Gastroesophageal sphincter (tissue), 3 donors: ENCODE results near the gene PRSS56.

Source experiments
- EP300 ChIP-seq: sonication (generic); formaldehyde crosslinking; IDR thresholded peaks from one replicate; pipeline ENCODE4 v1.6.1; 2017; ENCODE audit warnings: antibody characterized with exemption, mild to moderate bottlenecking
- POLR2A ChIP-seq, 2 donors: fragments of 450-650 bp; IDR thresholded peaks; one replicate each; pipeline ENCODE4 v1.6.1; 2017; ENCODE audit warnings: antibody characterized with exemption in 2 of 2, mild to moderate bottlenecking in 2 of 2, moderate library complexity in 1 of 2
- POLR2AphosphoS5 ChIP-seq: sonication (generic); formaldehyde crosslinking; IDR thresholded peaks from one replicate; pipeline ENCODE4 v1.6.1; 2017; ENCODE audit warnings: antibody characterized with exemption
- TF ChIP-seq, protein P1 (sequence below), 4 experiments: fragments of 200-600 bp in 2 of 4; fragments of 450-650 bp in 2 of 4; sonication (generic) in 1 of 4; IDR thresholded peaks; one replicate each; pipeline ENCODE4 v1.5.1; 2017 to 2019; ENCODE audit warnings: antibody characterized with exemption in 4 of 4, mild to moderate bottlenecking in 2 of 4, moderate library complexity in 2 of 4

GRCh38 chr2:232522623-232523401 lies 2.6 kb downstream of the PRSS56 start:
- TF ChIP-seq POLR2AphosphoS5, result no peak
- TF ChIP-seq, protein P1, sequence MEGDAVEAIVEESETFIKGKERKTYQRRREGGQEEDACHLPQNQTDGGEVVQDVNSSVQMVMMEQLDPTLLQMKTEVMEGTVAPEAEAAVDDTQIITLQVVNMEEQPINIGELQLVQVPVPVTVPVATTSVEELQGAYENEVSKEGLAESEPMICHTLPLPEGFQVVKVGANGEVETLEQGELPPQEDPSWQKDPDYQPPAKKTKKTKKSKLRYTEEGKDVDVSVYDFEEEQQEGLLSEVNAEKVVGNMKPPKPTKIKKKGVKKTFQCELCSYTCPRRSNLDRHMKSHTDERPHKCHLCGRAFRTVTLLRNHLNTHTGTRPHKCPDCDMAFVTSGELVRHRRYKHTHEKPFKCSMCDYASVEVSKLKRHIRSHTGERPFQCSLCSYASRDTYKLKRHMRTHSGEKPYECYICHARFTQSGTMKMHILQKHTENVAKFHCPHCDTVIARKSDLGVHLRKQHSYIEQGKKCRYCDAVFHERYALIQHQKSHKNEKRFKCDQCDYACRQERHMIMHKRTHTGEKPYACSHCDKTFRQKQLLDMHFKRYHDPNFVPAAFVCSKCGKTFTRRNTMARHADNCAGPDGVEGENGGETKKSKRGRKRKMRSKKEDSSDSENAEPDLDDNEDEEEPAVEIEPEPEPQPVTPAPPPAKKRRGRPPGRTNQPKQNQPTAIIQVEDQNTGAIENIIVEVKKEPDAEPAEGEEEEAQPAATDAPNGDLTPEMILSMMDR (IDR thresholded peaks at IDR 0.05), result no peak
- TF ChIP-seq EP300, result no peak
- TF ChIP-seq POLR2A (IDR thresholded peaks at IDR 0.05), result no peak
